ENCODE results near the gene LHFPL5. TPM values are rescaled to one million over a fixed set of nuclear protein-coding genes. Genes with fewer than 3 reads are reported as not detected.

The LHFPL5 gene
- total RNA-seq, 4 donors from 2014 or later: not detected

DNA sequence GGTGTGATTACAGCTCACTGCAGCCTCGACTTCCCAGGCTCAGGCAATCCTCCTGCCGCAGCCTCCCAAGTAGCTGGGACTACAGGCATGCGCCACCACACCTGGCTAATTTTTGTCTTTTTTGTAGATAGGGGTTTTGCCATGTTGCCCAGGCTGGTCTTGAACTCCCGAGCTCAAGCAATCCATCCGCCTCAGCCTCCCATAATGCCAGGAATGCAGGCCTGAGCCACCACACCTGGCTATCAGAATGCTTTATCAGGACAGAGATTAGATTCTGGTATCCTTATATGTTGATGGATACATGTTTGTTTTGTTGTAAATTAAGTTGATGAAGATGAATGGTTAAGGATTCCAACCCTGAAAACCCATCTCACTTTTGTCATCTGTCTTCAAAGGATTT is 24.2 kb downstream of the LHFPL5 start:
- 92 to 97% methylated on average over 5 of the region's 5 CpGs for WGBS, 2 donors

GRCh38 chr6:35831257-35832007 is 26.3 kb downstream of the LHFPL5 start:
- Histone ChIP-seq H3K9me3 (no peaks in the 10 kb centered on the region), H3K36me3 (peaks cover 0 to 41% (median 0%) of the 10 kb centered on the region in 3 donors), H3K4me3 (no peak overlapping the region), H3K4me1 (no peaks in the 10 kb centered on the region), H3K27ac (no peak overlapping the region), H3K27me3 (no peaks in the 10 kb centered on the region)
- intact Hi-C loops (cut with DNase I): no loop called here
- WGBS, 2 donors: 91 to 96% methylated on average over 4 to 5 of the region's 5 CpGs
- no peak for DNase-seq
- TF ChIP-seq POLR2A (IDR thresholded peaks at IDR 0.05) (no peak), CTCF (IDR thresholded peaks at IDR 0.05) (no peak)

More for the DNA sequence above, 24.2 kb downstream of the LHFPL5 start:
- Histone ChIP-seq H3K27me3 (peaks cover 0 to 8% (median 0%) of the 10 kb centered on the region in 4 donors), H3K4me3 (no peak overlapping the region), H3K4me1 (no peaks in the 10 kb centered on the region), H3K27ac (no peak overlapping the region), H3K36me3 (peaks cover 0 to 20% (median 0%) of the 10 kb centered on the region in 3 donors), H3K9me3 (no peaks in the 10 kb centered on the region)
- TF ChIP-seq CTCF (IDR thresholded peaks at IDR 0.05) (no peak), POLR2A (IDR thresholded peaks at IDR 0.05) (no peak)
- intact Hi-C loops (cut with DNase I): no loop called here
- no peak for DNase-seq

- H3K27ac ChIP-seq: no peak overlapping the region
- intact Hi-C loops (cut with DNase I): no loop called here
Observed at GRCh38 chr6:35833536-35833935, 28.4 kb downstream of the LHFPL5 start.

DNA sequence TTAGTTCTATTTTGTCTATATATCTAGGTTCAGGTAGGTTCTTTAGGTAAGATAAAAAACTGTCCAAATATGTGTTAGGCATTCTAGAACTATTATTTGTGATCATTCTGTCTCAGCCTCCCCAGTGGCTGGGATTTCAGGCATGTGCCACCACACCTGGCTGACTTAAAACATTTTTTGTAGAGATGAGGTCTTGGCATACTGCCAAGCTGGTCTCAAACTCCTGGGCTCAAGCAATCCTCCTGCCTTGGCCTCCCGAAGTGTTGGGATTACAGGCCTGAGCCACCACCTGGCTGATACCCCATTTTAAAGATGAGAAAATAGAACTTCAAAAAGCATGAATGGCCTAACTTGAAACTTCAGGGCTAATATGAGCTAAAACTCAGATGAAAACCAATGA is 33.9 kb downstream of the LHFPL5 start:
- intact Hi-C loops (cut with DNase I): no loop called here

More at GRCh38 chr6:35833536-35833935, 28.4 kb downstream of the LHFPL5 start:
- Histone ChIP-seq H3K27me3 (no peaks in the 10 kb centered on the region), H3K4me3 (no peak overlapping the region), H3K4me1 (no peaks in the 10 kb centered on the region), H3K36me3 (peaks cover 0 to 60% (median 0%) of the 10 kb centered on the region in 3 donors), H3K9me3 (no peaks in the 10 kb centered on the region)
- DNase-seq: no peak
- 82 to 88% methylated on average over 7 of the region's 7 CpGs for WGBS, 2 donors
- TF ChIP-seq POLR2A (IDR thresholded peaks at IDR 0.05) (no peak), CTCF (IDR thresholded peaks at IDR 0.05) (no peak)

More for the DNA sequence above, 33.9 kb downstream of the LHFPL5 start:
- TF ChIP-seq CTCF (IDR thresholded peaks at IDR 0.05) (no peak), POLR2A (IDR thresholded peaks at IDR 0.05) (no peak)
- 89 to 100% methylated on average over 1 of the region's 1 CpG for WGBS, 2 donors
- no peaks in the 10 kb centered on the region for H3K4me1 ChIP-seq
- H3K36me3 ChIP-seq: peaks cover 0 to 97% (median 0%) of the 10 kb centered on the region in 3 donors
- no peaks in the 10 kb centered on the region for H3K9me3 ChIP-seq
- H3K4me3 ChIP-seq: no peak overlapping the region
- H3K27me3 ChIP-seq: no peaks in the 10 kb centered on the region
- H3K27ac ChIP-seq: no peak overlapping the region
- no peak for DNase-seq

All from esophagus squamous epithelium (tissue), 5 donors.